ENCODE results near the gene PLCH1.

Gene PLCH1

DNA sequence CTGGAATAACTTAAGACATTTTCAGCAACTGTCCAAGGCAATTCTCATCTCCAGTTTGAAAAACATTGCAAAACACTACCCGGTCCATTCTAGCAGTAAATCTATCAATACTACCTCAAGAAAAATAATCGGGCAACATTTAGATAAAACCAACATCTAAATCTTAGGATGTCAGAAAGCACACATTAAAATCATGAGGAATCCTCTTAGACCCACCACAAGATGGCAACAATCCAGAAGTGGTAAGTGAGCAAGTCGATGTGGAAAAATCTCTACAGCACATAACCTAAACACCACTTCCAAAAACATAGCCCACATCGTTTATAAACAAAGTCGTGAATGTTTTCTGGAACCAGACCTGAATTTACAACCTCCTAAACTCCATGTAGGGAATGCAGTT lies 5.7 kb downstream of the PLCH1 start:
- H3K9me3 ChIP-seq (ENCODE audit: control insufficient read depth, insufficient read depth, low read depth, low read length): no peaks in the 10 kb centered on the region
- no peaks in the 10 kb centered on the region for H3K36me3 ChIP-seq (ENCODE audit: control insufficient read depth in 2 of 2, insufficient read depth in 1 of 2, low read length in 2 of 2)
- TF ChIP-seq ZNF529 (tag by site-specific recombination; IDR thresholded peaks at IDR 0.05; ENCODE audit: insufficient replicate concordance) (no peak), SALL2 (tag by site-specific recombination; IDR thresholded peaks at IDR 0.05; ENCODE audit: borderline replicate concordance) (no peak), ZNF23 (tag by site-specific recombination; IDR thresholded peaks at IDR 0.05; ENCODE audit: borderline replicate concordance) (no peak), ZNF837 (tag by site-specific recombination; IDR thresholded peaks at IDR 0.05) (no peak), FEZF1 (tag by site-specific recombination; IDR thresholded peaks at IDR 0.05) (peak; percentile 33; the same call in 1 of the 2 replicates), ZNF266 (tag by site-specific recombination; IDR thresholded peaks at IDR 0.05; ENCODE audit: low read depth) (no peak), ZNF341 (tag by site-specific recombination; IDR thresholded peaks at IDR 0.05; ENCODE audit: low read depth) (no peak), ZNF311 (tag by site-specific recombination; IDR thresholded peaks at IDR 0.05; ENCODE audit: borderline replicate concordance) (no peak), ZXDB (tag by site-specific recombination; IDR thresholded peaks at IDR 0.05) (0 out of 2 replicates have a peak, but pooled peaks have one; percentile 19), ZFP37 (tag by site-specific recombination; IDR thresholded peaks at IDR 0.05) (no peak)
- TF ChIP-seq, protein P1, sequence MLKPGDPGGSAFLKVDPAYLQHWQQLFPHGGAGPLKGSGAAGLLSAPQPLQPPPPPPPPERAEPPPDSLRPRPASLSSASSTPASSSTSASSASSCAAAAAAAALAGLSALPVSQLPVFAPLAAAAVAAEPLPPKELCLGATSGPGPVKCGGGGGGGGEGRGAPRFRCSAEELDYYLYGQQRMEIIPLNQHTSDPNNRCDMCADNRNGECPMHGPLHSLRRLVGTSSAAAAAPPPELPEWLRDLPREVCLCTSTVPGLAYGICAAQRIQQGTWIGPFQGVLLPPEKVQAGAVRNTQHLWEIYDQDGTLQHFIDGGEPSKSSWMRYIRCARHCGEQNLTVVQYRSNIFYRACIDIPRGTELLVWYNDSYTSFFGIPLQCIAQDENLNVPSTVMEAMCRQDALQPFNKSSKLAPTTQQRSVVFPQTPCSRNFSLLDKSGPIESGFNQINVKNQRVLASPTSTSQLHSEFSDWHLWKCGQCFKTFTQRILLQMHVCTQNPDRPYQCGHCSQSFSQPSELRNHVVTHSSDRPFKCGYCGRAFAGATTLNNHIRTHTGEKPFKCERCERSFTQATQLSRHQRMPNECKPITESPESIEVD (tag by site-specific recombination; IDR thresholded peaks at IDR 0.05): peak; percentile 46; the same call in 1 of the 2 replicates
- TF ChIP-seq, protein P2, sequence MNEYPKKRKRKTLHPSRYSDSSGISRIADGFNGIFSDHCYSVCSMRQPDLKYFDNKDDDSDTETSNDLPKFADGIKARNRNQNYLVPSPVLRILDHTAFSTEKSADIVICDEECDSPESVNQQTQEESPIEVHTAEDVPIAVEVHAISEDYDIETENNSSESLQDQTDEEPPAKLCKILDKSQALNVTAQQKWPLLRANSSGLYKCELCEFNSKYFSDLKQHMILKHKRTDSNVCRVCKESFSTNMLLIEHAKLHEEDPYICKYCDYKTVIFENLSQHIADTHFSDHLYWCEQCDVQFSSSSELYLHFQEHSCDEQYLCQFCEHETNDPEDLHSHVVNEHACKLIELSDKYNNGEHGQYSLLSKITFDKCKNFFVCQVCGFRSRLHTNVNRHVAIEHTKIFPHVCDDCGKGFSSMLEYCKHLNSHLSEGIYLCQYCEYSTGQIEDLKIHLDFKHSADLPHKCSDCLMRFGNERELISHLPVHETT (tag by site-specific recombination; IDR thresholded peaks at IDR 0.05): no peak
- TF ChIP-seq, protein P3, sequence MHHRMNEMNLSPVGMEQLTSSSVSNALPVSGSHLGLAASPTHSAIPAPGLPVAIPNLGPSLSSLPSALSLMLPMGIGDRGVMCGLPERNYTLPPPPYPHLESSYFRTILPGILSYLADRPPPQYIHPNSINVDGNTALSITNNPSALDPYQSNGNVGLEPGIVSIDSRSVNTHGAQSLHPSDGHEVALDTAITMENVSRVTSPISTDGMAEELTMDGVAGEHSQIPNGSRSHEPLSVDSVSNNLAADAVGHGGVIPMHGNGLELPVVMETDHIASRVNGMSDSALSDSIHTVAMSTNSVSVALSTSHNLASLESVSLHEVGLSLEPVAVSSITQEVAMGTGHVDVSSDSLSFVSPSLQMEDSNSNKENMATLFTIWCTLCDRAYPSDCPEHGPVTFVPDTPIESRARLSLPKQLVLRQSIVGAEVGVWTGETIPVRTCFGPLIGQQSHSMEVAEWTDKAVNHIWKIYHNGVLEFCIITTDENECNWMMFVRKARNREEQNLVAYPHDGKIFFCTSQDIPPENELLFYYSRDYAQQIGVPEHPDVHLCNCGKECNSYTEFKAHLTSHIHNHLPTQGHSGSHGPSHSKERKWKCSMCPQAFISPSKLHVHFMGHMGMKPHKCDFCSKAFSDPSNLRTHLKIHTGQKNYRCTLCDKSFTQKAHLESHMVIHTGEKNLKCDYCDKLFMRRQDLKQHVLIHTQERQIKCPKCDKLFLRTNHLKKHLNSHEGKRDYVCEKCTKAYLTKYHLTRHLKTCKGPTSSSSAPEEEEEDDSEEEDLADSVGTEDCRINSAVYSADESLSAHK (tag by site-specific recombination; IDR thresholded peaks at IDR 0.05): no peak
- POLR2A ChIA-PET: no interaction called here
- H3K4me1 ChIP-seq (ENCODE audit: control insufficient read depth, insufficient read depth, low read length): no peaks in the 10 kb centered on the region; the same call in 1 of the 2 replicates
- H3K4me3 ChIP-seq (ENCODE audit: low read depth, low read length): no peak overlapping the region
- H3K27ac ChIP-seq (ENCODE audit: extremely low read depth, low read depth, low read length): no peak overlapping the region
- CTCF ChIA-PET: interaction anchor here (0.6 kb wide), 1 partner anchor 361 kb away, joined by 3 read pairs; no protein-coding TSS in a partner anchor

DNA sequence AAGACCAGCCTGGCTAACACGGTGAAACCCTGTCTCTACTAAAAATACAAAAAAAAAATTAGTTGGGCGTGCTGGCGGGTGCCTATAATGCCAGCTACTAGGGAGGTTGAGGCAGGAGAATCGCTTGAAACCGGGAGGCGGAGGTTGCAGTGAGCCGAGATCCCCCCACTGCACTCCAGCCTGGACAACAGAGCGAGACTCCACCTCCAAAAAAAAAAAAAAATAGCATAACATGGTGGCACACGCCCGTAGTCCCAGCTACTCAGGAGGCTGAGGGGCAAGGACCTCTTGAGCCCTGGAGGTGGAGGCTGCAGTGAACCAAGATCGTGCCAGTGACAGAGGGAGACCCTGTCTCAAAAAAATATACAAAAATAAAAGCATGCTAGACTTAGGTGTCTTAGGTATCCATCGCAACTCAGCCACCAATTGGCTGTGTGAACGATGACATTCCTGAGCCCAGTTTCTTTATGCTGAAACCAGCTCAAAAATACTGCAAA lies 6.2 kb downstream of the PLCH1 start:
- H3K9me3 ChIP-seq (ENCODE audit: control insufficient read depth, insufficient read depth, low read depth, low read length): no peaks in the 10 kb centered on the region
- ChIA-PET POLR2A (no interaction called here), CTCF (interaction anchor here (0.9 kb wide), 1 partner anchor 12 kb away, joined by 3 read pairs; no protein-coding TSS in a partner anchor)
- no peaks in the 10 kb centered on the region; the same call in 1 of the 2 replicates for H3K4me1 ChIP-seq (ENCODE audit: control insufficient read depth, insufficient read depth, low read length)
- no peak overlapping the region for H3K27ac ChIP-seq (ENCODE audit: extremely low read depth, low read depth, low read length)
- no peaks in the 10 kb centered on the region for H3K36me3 ChIP-seq (ENCODE audit: control insufficient read depth in 2 of 2, insufficient read depth in 1 of 2, low read length in 2 of 2)
- no peak overlapping the region for H3K4me3 ChIP-seq (ENCODE audit: low read depth, low read length)
- TF ChIP-seq ZNF416 (tag by site-specific recombination; IDR thresholded peaks at IDR 0.05) (no peak), OVOL3 (tag by site-specific recombination; IDR thresholded peaks at IDR 0.05) (no peak), ZNF239 (tag by site-specific recombination; IDR thresholded peaks at IDR 0.05) (no peak), KLF16 (tag by site-specific recombination; IDR thresholded peaks at IDR 0.05) (no peak), ZNF677 (tag by site-specific recombination; IDR thresholded peaks at IDR 0.05) (no peak), SETDB1 (IDR thresholded peaks at IDR 0.05; ENCODE audit: insufficient read length, low read length) (no peak)
- TF ChIP-seq, protein P4, sequence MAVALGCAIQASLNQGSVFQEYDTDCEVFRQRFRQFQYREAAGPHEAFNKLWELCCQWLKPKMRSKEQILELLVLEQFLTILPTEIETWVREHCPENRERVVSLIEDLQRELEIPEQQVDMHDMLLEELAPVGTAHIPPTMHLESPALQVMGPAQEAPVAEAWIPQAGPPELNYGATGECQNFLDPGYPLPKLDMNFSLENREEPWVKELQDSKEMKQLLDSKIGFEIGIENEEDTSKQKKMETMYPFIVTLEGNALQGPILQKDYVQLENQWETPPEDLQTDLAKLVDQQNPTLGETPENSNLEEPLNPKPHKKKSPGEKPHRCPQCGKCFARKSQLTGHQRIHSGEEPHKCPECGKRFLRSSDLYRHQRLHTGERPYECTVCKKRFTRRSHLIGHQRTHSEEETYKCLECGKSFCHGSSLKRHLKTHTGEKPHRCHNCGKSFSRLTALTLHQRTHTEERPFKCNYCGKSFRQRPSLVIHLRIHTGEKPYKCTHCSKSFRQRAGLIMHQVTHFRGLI (tag by site-specific recombination; IDR thresholded peaks at IDR 0.05): no peak
- TF ChIP-seq, protein P5, sequence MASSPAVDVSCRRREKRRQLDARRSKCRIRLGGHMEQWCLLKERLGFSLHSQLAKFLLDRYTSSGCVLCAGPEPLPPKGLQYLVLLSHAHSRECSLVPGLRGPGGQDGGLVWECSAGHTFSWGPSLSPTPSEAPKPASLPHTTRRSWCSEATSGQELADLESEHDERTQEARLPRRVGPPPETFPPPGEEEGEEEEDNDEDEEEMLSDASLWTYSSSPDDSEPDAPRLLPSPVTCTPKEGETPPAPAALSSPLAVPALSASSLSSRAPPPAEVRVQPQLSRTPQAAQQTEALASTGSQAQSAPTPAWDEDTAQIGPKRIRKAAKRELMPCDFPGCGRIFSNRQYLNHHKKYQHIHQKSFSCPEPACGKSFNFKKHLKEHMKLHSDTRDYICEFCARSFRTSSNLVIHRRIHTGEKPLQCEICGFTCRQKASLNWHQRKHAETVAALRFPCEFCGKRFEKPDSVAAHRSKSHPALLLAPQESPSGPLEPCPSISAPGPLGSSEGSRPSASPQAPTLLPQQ (tag by site-specific recombination; IDR thresholded peaks at IDR 0.05): no peak
- TF ChIP-seq, protein P6, sequence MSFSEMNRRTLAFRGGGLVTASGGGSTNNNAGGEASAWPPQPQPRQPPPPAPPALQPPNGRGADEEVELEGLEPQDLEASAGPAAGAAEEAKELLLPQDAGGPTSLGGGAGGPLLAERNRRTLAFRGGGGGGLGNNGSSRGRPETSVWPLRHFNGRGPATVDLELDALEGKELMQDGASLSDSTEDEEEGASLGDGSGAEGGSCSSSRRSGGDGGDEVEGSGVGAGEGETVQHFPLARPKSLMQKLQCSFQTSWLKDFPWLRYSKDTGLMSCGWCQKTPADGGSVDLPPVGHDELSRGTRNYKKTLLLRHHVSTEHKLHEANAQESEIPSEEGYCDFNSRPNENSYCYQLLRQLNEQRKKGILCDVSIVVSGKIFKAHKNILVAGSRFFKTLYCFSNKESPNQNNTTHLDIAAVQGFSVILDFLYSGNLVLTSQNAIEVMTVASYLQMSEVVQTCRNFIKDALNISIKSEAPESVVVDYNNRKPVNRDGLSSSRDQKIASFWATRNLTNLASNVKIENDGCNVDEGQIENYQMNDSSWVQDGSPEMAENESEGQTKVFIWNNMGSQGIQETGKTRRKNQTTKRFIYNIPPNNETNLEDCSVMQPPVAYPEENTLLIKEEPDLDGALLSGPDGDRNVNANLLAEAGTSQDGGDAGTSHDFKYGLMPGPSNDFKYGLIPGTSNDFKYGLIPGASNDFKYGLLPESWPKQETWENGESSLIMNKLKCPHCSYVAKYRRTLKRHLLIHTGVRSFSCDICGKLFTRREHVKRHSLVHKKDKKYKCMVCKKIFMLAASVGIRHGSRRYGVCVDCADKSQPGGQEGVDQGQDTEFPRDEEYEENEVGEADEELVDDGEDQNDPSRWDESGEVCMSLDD (tag by site-specific recombination; IDR thresholded peaks at IDR 0.05): no peak
